ENCODE results near the gene LEPROT. TPM values are rescaled to one million over a fixed set of nuclear protein-coding genes. Genes with fewer than 3 reads are reported as not detected.

The LEPROT gene
- total and polyA plus RNA-seq, 2 experiments from 2014 or later: 66.9 to 171 TPM

- no peak for DNase-seq
- no peaks in the 10 kb centered on the region for H3K9me3 ChIP-seq (ENCODE audit: low read depth)
- H3F3A ChIP-seq (ENCODE audit: insufficient read depth): peaks cover 17% of the 10 kb centered on the region
- in situ Hi-C loops (cut with MboI): no loop called here
- H3K27ac ChIP-seq: no peak overlapping the region
- 40 to 48% methylated on average over 1 of the region's 1 CpG for WGBS, 2 experiments (ENCODE audit: low coverage in 1 of 2, low lambda C conversion rate in 2 of 2, missing lambda C conversion rate in 2 of 2)
- no peaks in the 10 kb centered on the region for H3K79me2 ChIP-seq (ENCODE audit: insufficient read depth)
- no peaks in the 10 kb centered on the region for H3K36me3 ChIP-seq (ENCODE audit: low read depth)
- H3K4me1 ChIP-seq (ENCODE audit: insufficient read depth): peaks cover 17% of the 10 kb centered on the region
- TF ChIP-seq EZH2phosphoT487 (IDR thresholded peaks at IDR 0.05; ENCODE audit: insufficient read depth, low read depth) (no peak), EZH2 (IDR thresholded peaks at IDR 0.05; ENCODE audit: insufficient read depth, poor library complexity, severe bottlenecking) (no peak)
- H2AFZ ChIP-seq: no peak overlapping the region
- no peak overlapping the region for H3K4me3 ChIP-seq
- H3K27me3 ChIP-seq (replicated peaks; ENCODE audit: insufficient read depth): no peaks in the 10 kb centered on the region
- H3K9ac ChIP-seq: no peak overlapping the region
- H3K9me2 ChIP-seq (ENCODE audit: insufficient read depth): no peaks in the 10 kb centered on the region
- H3K4me2 ChIP-seq (ENCODE audit: unreplicated experiment): no peak overlapping the region
- H4K20me1 ChIP-seq (ENCODE audit: insufficient read depth): no peaks in the 10 kb centered on the region
These were observed 22.0 kb downstream of the LEPROT start for GRCh38 chr1:65442442-65442841.

DNA sequence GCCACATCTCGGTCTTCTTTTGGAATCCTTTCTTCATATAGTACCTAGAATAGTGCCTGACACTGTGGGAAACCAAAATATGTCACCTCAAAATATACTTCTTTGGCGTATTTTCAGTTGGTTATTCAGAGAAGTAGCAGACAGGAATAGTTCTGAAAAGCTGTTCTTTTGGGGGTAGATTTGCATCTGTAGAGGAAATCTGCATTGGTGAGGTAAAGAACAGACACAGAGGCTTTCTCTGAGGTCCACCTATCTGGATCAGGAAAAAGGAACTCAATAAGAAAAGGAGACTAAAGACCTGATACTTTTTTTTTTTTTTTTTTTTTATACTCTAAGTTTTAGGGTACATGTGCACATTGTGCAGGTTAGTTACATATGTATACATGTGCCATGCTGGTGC lies 23.2 kb downstream of the LEPROT start:
- no peak overlapping the region for H3K27ac ChIP-seq
- no peak for DNase-seq

GRCh38 chr1:65444128-65444640 lies 23.7 kb downstream of the LEPROT start:
- no peaks in the 10 kb centered on the region for H3K36me3 ChIP-seq (ENCODE audit: low read depth)
- H3K27ac ChIP-seq: no peak overlapping the region
- H3K79me2 ChIP-seq (ENCODE audit: insufficient read depth): no peaks in the 10 kb centered on the region
- no peak overlapping the region for H3K9ac ChIP-seq
- H2AFZ ChIP-seq: no peak overlapping the region
- H3K4me3 ChIP-seq: no peak overlapping the region
- H4K20me1 ChIP-seq (ENCODE audit: insufficient read depth): no peaks in the 10 kb centered on the region
- no peaks in the 10 kb centered on the region for H3K9me3 ChIP-seq (ENCODE audit: low read depth)
- H3K4me1 ChIP-seq (ENCODE audit: insufficient read depth): peaks cover 17% of the 10 kb centered on the region
- TF ChIP-seq EZH2phosphoT487 (IDR thresholded peaks at IDR 0.05; ENCODE audit: insufficient read depth, low read depth): no peak
- TF ChIP-seq EZH2 (IDR thresholded peaks at IDR 0.05; ENCODE audit: insufficient read depth, poor library complexity, severe bottlenecking): no peak
- no peak overlapping the region for H3K4me2 ChIP-seq (ENCODE audit: unreplicated experiment)
- H3K9me2 ChIP-seq (ENCODE audit: insufficient read depth): no peaks in the 10 kb centered on the region
- DNase-seq: no peak
- no peaks in the 10 kb centered on the region for H3K27me3 ChIP-seq (replicated peaks; ENCODE audit: insufficient read depth)
- peaks cover 17% of the 10 kb centered on the region for H3F3A ChIP-seq (ENCODE audit: insufficient read depth)
- 91 to 95% methylated on average over 5 of the region's 5 CpGs for WGBS, 2 experiments (ENCODE audit: low coverage in 1 of 2, low lambda C conversion rate in 2 of 2, missing lambda C conversion rate in 2 of 2)
- in situ Hi-C loops (cut with MboI): no loop called here

More for the DNA sequence above, 23.2 kb downstream of the LEPROT start:
- no peaks in the 10 kb centered on the region for H3K9me2 ChIP-seq (ENCODE audit: insufficient read depth)
- H3K79me2 ChIP-seq (ENCODE audit: insufficient read depth): no peaks in the 10 kb centered on the region
- no peak overlapping the region for H3K4me2 ChIP-seq (ENCODE audit: unreplicated experiment)
- peaks cover 17% of the 10 kb centered on the region for H3K4me1 ChIP-seq (ENCODE audit: insufficient read depth)
- H3K4me3 ChIP-seq: no peak overlapping the region
- 68 to 70% methylated on average over 2 of the region's 2 CpGs for WGBS, 2 experiments (ENCODE audit: low coverage in 1 of 2, low lambda C conversion rate in 2 of 2, missing lambda C conversion rate in 2 of 2)
- in situ Hi-C loops (cut with MboI): no loop called here
- no peaks in the 10 kb centered on the region for H3K9me3 ChIP-seq (ENCODE audit: low read depth)
- H4K20me1 ChIP-seq (ENCODE audit: insufficient read depth): no peaks in the 10 kb centered on the region
- no peak overlapping the region for H2AFZ ChIP-seq
- TF ChIP-seq EZH2 (IDR thresholded peaks at IDR 0.05; ENCODE audit: insufficient read depth, poor library complexity, severe bottlenecking) (no peak), EZH2phosphoT487 (IDR thresholded peaks at IDR 0.05; ENCODE audit: insufficient read depth, low read depth) (no peak)
- H3K36me3 ChIP-seq (ENCODE audit: low read depth): no peaks in the 10 kb centered on the region
- H3K27me3 ChIP-seq (replicated peaks; ENCODE audit: insufficient read depth): no peaks in the 10 kb centered on the region
- peaks cover 17% of the 10 kb centered on the region for H3F3A ChIP-seq (ENCODE audit: insufficient read depth)
- H3K9ac ChIP-seq: no peak overlapping the region

GRCh38 chr1:65445837-65446236 lies 25.4 kb downstream of the LEPROT start:
- Histone ChIP-seq H4K20me1 (ENCODE audit: insufficient read depth) (no peaks in the 10 kb centered on the region), H2AFZ (no peak overlapping the region), H3K4me3 (no peak overlapping the region), H3K27ac (no peak overlapping the region), H3F3A (ENCODE audit: insufficient read depth) (peaks cover 7% of the 10 kb centered on the region; the same call in 1 of the 2 replicates), H3K79me2 (ENCODE audit: insufficient read depth) (no peaks in the 10 kb centered on the region), H3K4me2 (ENCODE audit: unreplicated experiment) (no peak overlapping the region), H3K27me3 (replicated peaks; ENCODE audit: insufficient read depth) (no peaks in the 10 kb centered on the region), H3K9me2 (ENCODE audit: insufficient read depth) (no peaks in the 10 kb centered on the region), H3K4me1 (ENCODE audit: insufficient read depth) (peaks cover 10% of the 10 kb centered on the region), H3K9ac (no peak overlapping the region), H3K36me3 (ENCODE audit: low read depth) (no peaks in the 10 kb centered on the region), H3K9me3 (ENCODE audit: low read depth) (no peaks in the 10 kb centered on the region)
- no peak for DNase-seq
- in situ Hi-C loops (cut with MboI): no loop called here
- 97 to 98% methylated on average over 1 of the region's 1 CpG for WGBS, 2 experiments (ENCODE audit: low coverage in 1 of 2, low lambda C conversion rate in 2 of 2, missing lambda C conversion rate in 2 of 2)
- TF ChIP-seq EZH2phosphoT487 (IDR thresholded peaks at IDR 0.05; ENCODE audit: insufficient read depth, low read depth) (no peak), EZH2 (IDR thresholded peaks at IDR 0.05; ENCODE audit: insufficient read depth, poor library complexity, severe bottlenecking) (no peak)

All from GM23248 (cell line).